ENCODE results near the gene CELSR3.

CELSR3 gene

GRCh38 chr3:48599509-48600285 lies 63.0 kb downstream of the CELSR3 start:
- DNase-seq (ENCODE audit: low read depth in 3 of 3): no peak

DNA sequence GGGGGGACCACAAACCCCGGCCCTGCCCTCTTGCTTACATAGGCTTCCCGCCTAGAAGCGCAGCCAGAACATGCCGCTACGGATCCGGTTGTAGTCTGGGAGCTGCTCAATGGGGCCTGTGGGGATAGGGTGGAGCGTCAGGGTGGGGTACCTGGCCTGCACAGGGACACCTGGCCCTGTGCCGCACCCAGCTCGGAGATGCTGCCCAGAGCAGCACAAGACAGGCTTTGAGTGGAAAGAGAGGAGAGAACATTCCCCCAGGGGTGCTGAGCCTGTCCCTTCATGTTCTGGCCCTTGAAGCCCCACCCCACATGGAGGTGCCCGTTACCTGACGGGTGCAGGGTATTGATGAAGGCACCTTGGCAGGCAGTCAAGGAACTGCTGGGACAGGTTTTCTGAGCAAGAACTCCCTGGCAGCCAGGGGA lies 63.6 kb downstream of the CELSR3 start:
- no peak for DNase-seq (ENCODE audit: low read depth in 3 of 3)

DNA sequence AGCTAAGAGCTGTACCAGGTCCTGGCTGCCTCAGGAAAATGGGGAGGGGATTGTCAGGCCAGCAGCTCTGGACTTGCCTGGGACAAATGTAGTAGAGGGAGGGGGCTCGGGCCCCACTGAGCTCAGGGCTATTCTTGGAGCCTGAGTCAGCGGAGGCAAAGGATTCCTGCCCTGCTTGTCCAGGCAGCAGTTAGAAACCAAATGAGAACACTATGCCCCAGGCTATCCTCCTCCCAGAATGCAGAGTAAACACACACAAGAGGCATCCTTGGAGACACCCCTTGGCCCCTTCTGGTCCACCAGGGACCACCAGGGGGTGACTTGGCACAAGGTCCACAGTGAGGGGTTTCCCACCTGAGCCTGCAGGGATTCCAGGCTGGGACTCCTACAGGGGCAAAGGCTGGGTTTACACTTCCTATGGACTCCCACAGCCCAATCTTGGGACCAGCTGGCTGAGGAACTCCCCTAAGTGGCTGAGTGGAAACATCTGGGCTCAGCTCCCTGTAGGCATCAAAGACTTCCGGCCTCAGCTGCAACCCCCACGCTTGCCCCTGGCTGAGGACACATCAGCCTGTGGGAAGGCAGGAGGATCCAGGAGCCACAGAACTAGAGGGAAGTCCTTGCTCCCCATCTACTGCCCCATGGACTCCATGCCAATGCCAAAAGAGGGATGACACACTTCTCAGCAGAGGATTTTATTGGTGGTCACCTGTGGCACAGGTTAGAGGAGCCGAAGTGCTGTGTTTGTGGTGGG lies 64.2 kb downstream of the CELSR3 start:
- DNase-seq (ENCODE audit: low read depth in 3 of 3): no peak

DNA sequence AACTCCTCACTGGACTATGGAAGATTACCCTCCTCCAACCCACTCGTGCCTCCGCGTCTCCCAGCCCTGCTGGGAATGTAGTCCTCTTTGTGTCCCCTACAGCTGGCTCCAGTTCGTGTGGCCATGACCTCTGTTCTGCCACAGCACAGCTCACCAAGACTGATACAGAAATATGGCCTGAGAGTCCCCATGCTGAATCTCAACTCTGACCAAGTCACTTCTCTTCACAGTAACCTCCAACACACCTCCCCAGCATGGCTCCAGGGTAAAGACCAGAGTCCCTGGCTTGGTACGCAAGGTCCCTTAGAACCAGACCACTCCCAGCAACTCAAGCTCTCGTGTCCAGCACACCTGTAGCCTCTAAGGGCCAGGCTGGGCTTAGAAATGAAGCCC lies 65.3 kb downstream of the CELSR3 start:
- DNase-seq (ENCODE audit: low read depth in 3 of 3): no peak

DNA sequence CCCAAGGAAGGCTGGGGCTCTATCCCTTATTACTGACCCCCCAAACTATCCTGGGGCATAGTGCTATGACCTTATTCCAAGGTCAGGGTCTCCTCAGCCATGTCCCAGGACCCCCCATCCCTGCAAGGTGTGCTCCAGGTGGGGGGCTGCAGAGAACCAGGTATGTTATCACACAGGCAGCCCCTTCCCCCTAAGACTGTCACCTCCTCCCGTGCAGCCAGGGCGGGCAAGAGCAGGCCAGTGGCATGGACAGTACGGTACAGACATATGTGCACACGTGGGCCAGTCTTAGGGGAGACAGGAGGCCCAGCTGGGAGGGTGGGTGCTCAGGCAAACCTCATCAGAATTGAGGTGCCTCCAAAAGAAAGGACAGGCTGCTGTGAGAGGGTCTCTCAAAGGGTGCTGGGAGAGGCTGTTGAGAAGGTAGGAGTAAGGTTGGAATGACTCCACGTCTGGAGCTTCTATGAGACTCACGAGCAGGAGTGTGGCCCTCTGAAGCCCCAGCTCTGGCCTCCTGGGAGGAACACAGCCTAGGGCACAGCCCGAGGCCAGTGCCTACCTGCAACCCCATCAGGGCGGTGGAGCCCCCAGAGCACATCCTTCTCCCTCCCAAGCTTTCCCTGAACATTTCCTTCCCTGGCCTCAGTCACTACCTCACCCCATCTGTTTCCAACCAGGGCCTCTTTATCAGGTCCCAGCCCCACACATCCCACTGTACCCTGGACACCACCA lies 65.8 kb downstream of the CELSR3 start:
- no peak for DNase-seq (ENCODE audit: low read depth in 3 of 3)

DNA sequence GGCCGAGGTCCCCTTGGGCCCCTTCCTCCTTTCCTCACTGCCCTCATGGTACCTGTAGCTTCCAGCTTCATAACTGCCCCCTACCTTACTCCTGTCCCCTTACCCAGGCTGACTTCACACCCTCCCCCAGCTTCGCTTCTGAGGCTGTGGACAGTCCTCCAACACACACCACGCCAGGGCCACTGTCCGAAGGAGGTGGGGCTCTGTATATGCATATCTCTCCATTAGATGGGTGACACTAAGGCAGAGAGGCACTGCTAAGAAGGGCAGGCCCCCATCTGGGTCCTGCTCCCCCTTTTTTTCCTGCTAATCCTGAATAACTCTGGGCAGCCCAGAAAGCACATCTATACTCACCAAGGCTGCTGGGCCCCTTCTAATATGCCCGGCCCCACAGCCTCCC lies 66.5 kb downstream of the CELSR3 start:
- no peak for DNase-seq (ENCODE audit: low read depth in 3 of 3)

- no peak for DNase-seq (ENCODE audit: low read depth in 3 of 3)
Observed at GRCh38 chr3:48595526-48596121, 67.1 kb downstream of the CELSR3 start.

GRCh38 chr3:48595075-48595525 lies 67.6 kb downstream of the CELSR3 start, which contains the start of gene COL7A1:
Gene COL7A1 (minus strand): TSS chr3:48595329. CDS start chr3:48595159, 170 bp downstream.
- no peak for DNase-seq (ENCODE audit: low read depth in 3 of 3)

- DNase-seq (ENCODE audit: low read depth in 3 of 3): no peak
Observed at GRCh38 chr3:48594417-48595049, 68.2 kb downstream of the CELSR3 start.

- DNase-seq (ENCODE audit: low read depth in 3 of 3): no peak
Observed at GRCh38 chr3:48593337-48593736, 69.3 kb downstream of the CELSR3 start.

DNA sequence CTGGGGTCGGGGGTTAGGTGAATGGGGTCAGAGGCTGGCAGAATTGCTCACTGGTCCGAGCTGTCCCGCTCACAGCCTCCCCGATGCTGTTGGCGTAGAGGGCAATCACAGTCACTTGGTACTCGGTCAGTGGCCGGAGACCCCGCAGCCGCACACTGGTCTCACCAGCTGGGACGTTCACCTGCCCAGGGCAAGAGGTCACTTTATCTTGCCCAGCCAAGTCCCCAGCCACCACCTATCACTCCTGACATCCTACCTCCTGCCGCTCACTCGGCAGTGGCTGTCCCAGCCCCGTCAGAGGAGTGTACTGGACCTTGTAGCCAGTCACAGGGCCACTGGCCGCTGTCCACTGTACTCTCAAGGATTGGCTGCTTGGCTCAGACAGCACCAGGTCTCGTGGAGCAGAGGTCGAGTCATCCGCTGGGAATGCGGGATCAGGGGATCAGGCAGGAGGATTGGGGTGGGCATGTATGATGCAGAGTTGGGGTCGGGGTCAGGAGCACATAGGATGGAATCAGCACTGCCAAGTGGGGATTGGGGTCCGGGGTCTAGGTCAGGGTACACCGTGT lies 70.1 kb downstream of the CELSR3 start:
- no peak for DNase-seq (ENCODE audit: low read depth in 3 of 3)

DNA sequence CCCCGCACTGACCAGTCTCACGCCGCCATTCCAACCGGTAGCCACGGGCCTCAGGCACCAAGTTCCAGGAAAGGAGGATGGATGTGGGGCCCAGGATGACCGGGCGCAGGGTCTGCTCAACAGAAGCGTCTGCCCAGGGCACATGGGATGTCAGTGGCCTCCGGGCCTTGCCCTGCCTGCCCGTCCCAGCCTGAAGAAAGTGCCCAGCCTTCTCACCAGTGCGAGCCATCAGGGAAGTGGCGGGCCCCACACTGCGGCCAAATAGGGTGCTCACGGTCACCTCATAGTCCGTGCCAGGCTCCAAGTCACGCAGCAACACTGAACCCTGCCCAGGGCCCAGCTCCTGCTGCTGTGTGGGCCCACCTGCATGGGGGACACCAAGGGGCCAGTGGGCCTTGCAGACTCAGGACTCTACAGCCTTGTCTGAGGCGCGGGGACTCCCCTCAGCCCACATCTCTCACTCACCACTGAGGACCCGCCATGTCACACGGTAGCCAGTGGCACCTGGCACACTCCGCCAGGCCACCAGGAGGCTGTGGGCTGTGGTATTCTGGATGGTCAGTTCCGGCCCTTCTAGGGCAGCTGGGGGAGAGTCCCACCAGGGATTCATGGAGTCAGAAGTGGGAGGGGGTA lies 70.7 kb downstream of the CELSR3 start:
- no peak for DNase-seq (ENCODE audit: low read depth in 3 of 3)

DNA sequence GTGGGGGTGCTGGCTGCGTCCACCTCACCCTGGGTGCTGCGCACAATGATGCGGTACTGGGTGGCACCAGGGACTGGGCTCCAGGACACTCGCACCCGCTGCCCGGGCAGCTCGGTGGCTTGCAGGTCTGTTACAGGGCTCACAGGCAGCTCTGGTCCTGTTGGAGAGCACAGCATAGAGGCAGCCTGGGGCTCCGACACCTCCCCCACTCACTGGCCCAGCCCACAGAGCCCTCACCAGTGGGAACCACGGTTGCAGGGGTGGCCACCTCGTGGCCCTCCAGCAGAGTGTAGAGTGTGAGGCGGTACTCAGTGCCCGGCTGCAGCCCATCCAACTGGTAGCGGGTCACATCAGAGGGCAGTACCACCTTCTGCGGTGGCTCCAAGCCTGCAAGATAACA lies 71.2 kb downstream of the CELSR3 start:
- DNase-seq (ENCODE audit: low read depth in 3 of 3): no peak

- DNase-seq (ENCODE audit: low read depth in 3 of 3): no peak
Observed at GRCh38 chr3:48588230-48588629, 74.5 kb downstream of the CELSR3 start.

DNA sequence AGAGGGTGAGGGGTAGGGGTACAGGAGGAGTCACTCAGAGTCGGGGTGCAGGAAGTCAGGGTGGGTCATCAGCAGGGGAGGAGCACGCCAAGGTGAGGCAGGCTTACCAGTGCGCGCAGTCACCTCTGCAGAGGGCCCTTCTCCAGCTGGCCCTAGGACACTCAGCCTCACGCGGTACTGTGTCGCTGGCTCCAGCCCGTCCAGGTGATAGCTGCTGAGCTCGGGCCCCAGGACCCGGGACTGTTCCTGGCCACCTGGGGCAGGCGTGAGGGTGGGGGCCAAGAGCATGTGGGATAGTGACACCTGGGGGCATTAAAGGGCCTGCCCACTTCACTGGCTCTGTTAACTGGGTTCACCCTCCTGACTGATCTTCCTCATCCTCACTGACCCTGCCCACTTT lies 75.0 kb downstream of the CELSR3 start:
- DNase-seq (ENCODE audit: low read depth in 3 of 3): no peak

Data from stimulated activated CD4-positive, alpha-beta T cell treated with anti-CD3 and anti-CD28 coated beads, TNF-alpha, amount 100 ng/mL, for 48 hours (primary cell).